ENCODE data around the gene SMARCD2.

GRCh38 chr17:63827801-63828221, 14.7 kb downstream of the SMARCD2 start:
- no peak for TF ChIP-seq POLR2A (IDR thresholded peaks at IDR 0.05)
- no peak for TF ChIP-seq CTCF (IDR thresholded peaks at IDR 0.05)
- TF ChIP-seq POLR2AphosphoS5 (IDR thresholded peaks at IDR 0.05): no peak
